ACC112 (cell line): ENCODE measurements around the gene NHEJ1.

ENCODE experiments used
- H2AFZ ChIP-seq: fragments of 200-600 bp; sonication (generic); one replicate; pipeline ENCODE4 v1.6.0; 2017; ENCODE audit warnings: antibody characterized with exemption, low read length; ENCODE audit not compliant: unreplicated experiment
- H3K27ac ChIP-seq: fragments of 200-600 bp; sonication (generic); 2 replicates; pipeline ENCODE4 v1.5.1; 2014; ENCODE audit warnings: low read depth, mild to moderate bottlenecking, antibody characterized with exemption, low read length, moderate library complexity
- H3K27me3 ChIP-seq: fragments of 200-600 bp; sonication (generic); 2 replicates; pipeline ENCODE4 v1.6.1; 2014; ENCODE audit warnings: mild to moderate bottlenecking, antibody characterized with exemption, low read length, moderate library complexity, mixed read lengths; ENCODE audit not compliant: insufficient read depth
- H3K36me3 ChIP-seq: fragments of 200-600 bp; sonication (generic); 2 replicates; pipeline ENCODE4 v1.6.1; 2016; ENCODE audit warnings: mild to moderate bottlenecking, antibody characterized with exemption, low read length, moderate library complexity, mixed read lengths; ENCODE audit not compliant: insufficient read depth
- H3K4me1 ChIP-seq: fragments of 200-600 bp; sonication (generic); one replicate; pipeline ENCODE4 v1.6.1; 2016; ENCODE audit warnings: low read length, mixed read lengths; ENCODE audit not compliant: insufficient read depth, unreplicated experiment, control insufficient read depth
- H3K4me3 ChIP-seq: fragments of 200-600 bp; sonication (generic); 2 replicates; pipeline ENCODE4 v1.5.1; 2014; ENCODE audit warnings: mild to moderate bottlenecking, low read depth, low read length
- H3K79me2 ChIP-seq: fragments of 200-600 bp; sonication (generic); one replicate; pipeline ENCODE4 v1.6.0; 2016; ENCODE audit warnings: low read length; ENCODE audit not compliant: control insufficient read depth, unreplicated experiment, insufficient read depth

Gene NHEJ1

DNA sequence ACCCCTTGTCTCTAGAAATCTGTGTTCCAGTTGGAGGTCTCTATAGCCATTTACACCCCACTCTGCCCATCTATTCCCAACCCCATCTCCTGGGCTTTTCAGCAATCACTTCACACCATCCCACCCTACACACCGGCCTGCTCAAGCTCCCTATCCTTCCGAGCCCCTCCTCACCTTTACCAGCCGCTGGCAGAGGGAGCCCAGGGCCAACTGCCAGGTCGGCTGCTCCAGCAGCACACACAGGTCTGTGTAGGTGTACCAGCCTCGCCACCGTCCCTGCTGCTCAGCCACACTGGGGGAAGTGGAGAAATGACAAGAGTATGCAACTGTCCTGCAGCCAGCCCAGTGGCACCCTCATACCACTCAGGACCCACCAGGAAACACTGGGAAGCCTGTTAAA, 12.6 kb upstream of the NHEJ1 start:
- H3K36me3 ChIP-seq = no peaks in the 10 kb centered on the region
- no peak overlapping the region for H3K27ac ChIP-seq
- H3K4me3 ChIP-seq = no peak overlapping the region
- H3K79me2 ChIP-seq = peaks cover 12% of the 10 kb centered on the region
- H2AFZ ChIP-seq = no peak overlapping the region
- no peaks in the 10 kb centered on the region for H3K27me3 ChIP-seq
- H3K4me1 ChIP-seq = peaks cover 11% of the 10 kb centered on the region

DNA sequence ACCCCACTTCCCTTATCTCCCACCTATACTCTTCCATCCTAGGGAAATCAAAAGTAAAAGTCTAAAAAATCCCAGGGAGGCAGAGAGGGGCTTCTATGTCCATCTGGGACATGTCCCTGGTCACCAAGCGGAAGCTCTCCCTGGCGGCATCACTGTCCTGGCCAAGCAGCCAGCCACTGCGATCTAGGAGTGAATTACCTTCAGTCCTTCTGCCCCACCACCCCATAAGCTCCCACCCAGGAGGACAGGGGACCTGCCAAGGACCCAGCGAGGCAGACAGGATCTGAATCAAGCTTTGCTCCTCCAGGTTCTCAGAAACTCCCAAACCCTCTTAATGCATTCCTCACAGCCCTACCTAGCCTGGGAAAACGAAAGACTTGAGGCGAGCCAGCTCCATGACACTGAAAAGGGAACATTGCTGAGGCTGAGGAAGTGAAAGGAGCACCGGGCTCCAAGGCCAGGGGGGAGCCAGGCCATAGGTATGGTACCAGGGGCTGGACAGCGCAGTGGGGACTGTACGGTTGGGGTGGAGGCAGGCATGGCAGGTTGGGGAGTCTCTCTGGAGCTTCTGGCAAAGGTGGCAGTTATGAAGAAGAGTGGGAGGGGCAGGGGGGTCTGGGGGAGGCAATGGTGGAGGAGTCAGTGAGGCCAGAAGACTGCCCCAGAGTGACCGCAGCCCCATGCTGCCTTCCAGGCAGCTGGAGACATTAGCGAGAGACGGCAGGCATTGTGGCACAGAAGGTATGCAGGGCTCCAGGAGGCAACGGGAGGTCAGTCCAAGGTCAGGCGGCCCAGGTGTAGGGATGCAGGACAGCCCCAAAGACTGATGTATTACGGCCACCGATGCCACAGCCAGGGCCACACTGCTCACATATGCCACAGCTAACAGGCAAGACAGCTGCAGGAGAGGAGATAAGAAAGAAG, 11.9 kb upstream of the NHEJ1 start:
- H3K27ac ChIP-seq = no peak overlapping the region
- no peaks in the 10 kb centered on the region for H3K36me3 ChIP-seq
- H3K4me1 ChIP-seq = peaks cover 11% of the 10 kb centered on the region
- H3K4me3 ChIP-seq = no peak overlapping the region
- H3K79me2 ChIP-seq = peaks cover 12% of the 10 kb centered on the region
- no peak overlapping the region for H2AFZ ChIP-seq
- no peaks in the 10 kb centered on the region for H3K27me3 ChIP-seq

DNA sequence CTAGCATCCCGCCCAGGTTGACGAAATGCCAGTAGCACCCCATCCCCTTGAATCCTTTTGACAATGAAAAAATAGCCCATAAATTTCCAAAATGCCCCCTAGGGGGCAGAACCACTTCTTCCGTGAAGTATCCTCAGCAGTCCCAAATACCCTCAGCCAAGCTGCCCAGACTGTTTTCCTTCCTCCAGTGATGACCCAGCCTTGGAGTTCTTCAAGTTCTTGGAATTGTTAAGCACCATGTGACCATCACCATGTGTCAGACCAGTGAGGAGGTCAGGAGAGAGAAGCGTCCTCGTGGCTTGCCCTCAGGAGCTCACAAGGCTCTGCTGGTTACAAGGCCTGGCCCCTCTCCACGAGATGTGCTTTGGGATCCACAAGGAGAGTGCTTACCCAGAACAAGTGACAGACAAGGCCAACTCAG, 10.6 kb upstream of the NHEJ1 start:
- Histone ChIP-seq H3K36me3 (no peaks in the 10 kb centered on the region), H2AFZ (no peak overlapping the region), H3K27ac (no peak overlapping the region), H3K4me3 (no peak overlapping the region), H3K4me1 (peaks cover 11% of the 10 kb centered on the region), H3K27me3 (no peaks in the 10 kb centered on the region), H3K79me2 (peaks cover 12% of the 10 kb centered on the region)

DNA sequence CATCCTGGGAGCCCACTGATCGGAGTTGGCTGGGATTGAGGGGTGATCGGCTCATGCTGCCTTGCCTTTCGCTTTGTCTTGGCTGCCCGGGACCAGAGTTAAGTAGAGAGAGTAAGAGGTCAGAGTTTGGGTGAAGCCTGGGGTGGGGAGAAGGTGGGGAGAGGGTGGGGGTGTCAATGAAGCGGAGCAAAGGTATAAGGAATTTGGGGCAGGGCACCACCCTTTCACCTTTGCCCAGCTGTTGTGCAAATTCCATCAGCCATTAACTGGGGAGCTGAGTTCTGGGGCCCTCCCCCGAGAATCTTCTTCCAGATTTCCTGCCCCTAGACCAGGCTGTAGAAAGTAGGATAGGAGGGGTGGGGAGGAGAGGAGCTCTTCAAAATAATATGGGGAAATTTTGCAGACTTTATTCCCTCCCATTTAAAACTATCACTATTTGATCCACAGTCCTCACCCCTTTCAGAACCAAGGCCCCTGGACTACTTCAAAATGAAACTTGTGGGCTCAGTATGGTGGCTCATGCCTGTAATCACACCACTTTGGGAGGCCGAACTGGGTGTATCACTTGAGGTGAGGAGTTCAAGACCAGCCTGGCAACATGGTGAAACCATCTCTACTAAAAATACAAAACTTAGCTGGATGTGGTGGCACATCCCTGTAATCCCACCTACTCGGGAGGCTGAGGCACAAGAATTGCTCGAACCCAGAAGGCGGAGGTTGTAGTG, 9.5 kb upstream of the NHEJ1 start, which contains the start of gene SLC23A3:
Gene SLC23A3, minus strand, starts transcription at position 100 of the 725 bp plus-strand sequence. Its CDS starts 45 bp downstream, at position 55.
- H3K4me3 ChIP-seq = no peak within 1 kb of the TSS
- peaks cover 4% of the 10 kb centered on the region for H3K79me2 ChIP-seq
- H3K4me1 ChIP-seq = peaks cover 3% of the 10 kb centered on the region
- H3K36me3 ChIP-seq = no peaks in the 10 kb centered on the region
- H3K27me3 ChIP-seq = no peaks in the 10 kb centered on the region
- H3K27ac ChIP-seq = no peak within 1 kb of the TSS
- no peak within 1 kb of the TSS for H2AFZ ChIP-seq

DNA sequence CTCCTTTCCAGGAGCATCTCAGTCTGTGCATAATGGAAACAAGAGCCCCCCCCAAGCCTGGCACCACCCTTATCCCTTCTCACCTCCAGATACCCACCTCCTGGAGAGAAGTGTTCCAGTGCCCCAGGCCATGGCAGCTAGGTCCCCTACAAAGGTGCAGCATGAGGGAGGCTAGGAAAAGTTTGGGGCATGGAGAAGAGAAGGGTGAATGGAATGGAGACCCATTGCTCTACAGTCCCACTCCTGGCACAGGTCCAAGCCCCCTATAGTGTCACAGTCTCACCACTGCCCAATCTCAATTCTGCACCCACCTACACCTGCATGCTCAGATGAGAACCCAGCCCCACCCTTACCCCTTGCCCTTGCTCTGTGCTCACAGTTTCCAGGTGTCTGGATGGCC, 8.3 kb upstream of the NHEJ1 start:
- no peak overlapping the region for H3K27ac ChIP-seq
- no peak overlapping the region for H3K4me3 ChIP-seq
- H3K36me3 ChIP-seq = no peaks in the 10 kb centered on the region
- no peaks in the 10 kb centered on the region for H3K4me1 ChIP-seq
- H3K79me2 ChIP-seq = no peaks in the 10 kb centered on the region
- no peaks in the 10 kb centered on the region for H3K27me3 ChIP-seq
- H2AFZ ChIP-seq = no peak overlapping the region

DNA sequence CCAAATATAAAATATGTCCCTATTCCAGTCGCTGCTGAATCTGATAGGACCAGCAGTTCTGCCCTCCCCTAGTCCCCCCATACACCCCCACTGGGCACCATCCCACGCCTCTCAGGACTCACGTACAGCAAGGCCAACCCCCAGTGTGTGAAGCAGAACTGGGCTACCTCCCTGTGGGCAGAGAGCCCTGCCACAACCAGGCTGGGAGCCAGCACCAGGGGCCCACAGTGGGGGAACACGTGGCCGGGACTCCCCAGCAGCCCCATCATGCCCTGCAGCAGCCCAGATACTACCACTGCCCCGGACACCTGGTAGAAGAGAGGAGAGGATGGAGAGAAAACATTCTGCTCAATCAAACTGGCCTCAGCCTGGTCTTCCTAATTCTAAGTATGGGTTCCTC, 7.9 kb upstream of the NHEJ1 start:
- Histone ChIP-seq H3K27ac (no peak overlapping the region), H3K36me3 (no peaks in the 10 kb centered on the region), H3K79me2 (no peaks in the 10 kb centered on the region), H3K27me3 (no peaks in the 10 kb centered on the region), H3K4me3 (no peak overlapping the region), H2AFZ (no peak overlapping the region), H3K4me1 (no peaks in the 10 kb centered on the region)

DNA sequence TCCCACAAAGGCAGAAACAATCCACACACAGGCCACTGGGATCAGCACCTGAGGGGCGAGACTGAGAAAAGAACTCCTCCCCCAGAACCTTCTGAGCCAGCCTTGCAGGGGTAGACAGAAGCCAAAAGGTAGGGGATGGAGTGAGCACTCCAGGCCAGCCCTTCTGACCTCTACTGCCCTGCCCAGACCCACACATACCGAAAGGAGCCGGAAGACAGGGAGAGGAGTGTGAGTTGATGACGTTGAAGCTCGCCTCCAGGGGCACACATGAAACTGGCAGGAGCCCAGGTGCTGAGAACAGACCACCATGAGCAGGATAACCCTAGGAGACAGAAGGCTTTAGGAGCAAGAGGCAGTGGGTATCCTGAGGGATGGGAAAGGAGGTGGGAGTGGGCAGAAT, 7.4 kb upstream of the NHEJ1 start:
- Histone ChIP-seq H3K27ac (no peak overlapping the region), H3K36me3 (no peaks in the 10 kb centered on the region), H3K79me2 (no peaks in the 10 kb centered on the region), H3K27me3 (no peaks in the 10 kb centered on the region), H2AFZ (no peak overlapping the region), H3K4me1 (no peaks in the 10 kb centered on the region), H3K4me3 (no peak overlapping the region)

DNA sequence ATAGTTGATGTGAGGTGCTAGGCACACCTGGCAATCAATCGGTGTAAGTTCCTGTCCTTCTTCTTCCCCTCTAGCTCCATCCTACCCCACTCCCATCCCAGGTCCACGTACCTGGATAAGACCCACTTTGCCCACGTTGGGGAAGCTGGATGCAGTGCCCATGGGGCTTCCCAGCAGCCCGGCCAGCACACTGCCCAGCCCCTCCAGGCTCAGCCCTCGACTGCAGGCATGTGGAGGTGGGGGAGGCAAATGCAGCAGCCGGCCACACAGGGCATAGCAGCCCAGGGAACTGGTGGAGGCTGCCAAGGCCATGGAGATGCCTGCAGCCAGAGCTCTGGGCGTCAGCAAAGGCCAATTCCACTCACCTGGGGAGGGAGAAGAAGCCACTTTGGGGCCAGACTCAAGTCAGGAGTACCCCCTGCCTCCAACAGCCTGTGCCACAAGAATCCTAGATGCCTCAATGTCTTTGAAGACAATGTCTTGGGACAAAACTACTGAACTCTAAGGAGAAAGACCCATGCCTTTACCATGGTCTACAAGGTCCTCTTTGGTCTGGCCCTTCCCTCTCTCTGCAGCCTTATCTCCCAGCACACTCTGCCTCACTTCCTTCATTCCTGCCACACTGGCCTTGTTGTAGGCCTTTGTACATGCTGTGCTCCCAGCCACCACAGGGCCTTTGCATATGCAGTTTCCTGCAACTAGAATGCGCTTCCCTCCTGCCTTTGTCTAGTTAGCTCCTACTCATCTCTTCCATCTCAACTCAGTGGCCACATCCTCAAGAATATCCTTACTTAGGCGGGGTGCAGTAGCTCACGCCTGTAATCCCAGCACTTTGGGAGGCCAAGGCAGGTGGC, 4.7 kb upstream of the NHEJ1 start:
- Histone ChIP-seq H2AFZ (no peak overlapping the region), H3K36me3 (no peaks in the 10 kb centered on the region), H3K4me1 (peaks cover 6% of the 10 kb centered on the region), H3K4me3 (no peak overlapping the region), H3K27ac (no peak overlapping the region), H3K79me2 (no peaks in the 10 kb centered on the region), H3K27me3 (no peaks in the 10 kb centered on the region)

DNA sequence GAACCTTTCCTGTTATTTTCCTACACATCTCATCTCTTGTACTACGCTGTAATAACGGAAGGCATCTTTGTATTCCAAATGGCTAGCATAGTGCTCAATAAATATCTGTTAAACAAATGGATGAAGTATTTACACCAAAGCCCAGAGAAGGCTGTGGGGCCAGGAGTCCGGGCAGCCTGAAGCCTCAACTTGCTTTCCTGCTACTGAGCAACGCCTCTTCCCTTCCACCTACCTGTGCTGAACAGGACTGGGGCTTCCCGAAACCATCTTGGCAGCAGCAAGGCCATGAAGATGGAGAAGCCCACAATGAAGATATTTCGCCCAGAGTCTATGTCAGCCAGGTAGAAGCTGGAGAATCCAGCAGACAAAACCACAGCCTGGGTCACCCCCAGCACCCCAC, 2.5 kb upstream of the NHEJ1 start:
- Histone ChIP-seq H2AFZ (no peak overlapping the region), H3K4me1 (peaks cover 13% of the 10 kb centered on the region), H3K27ac (no peak overlapping the region), H3K4me3 (no peak overlapping the region), H3K79me2 (no peaks in the 10 kb centered on the region), H3K27me3 (no peaks in the 10 kb centered on the region), H3K36me3 (no peaks in the 10 kb centered on the region)

DNA sequence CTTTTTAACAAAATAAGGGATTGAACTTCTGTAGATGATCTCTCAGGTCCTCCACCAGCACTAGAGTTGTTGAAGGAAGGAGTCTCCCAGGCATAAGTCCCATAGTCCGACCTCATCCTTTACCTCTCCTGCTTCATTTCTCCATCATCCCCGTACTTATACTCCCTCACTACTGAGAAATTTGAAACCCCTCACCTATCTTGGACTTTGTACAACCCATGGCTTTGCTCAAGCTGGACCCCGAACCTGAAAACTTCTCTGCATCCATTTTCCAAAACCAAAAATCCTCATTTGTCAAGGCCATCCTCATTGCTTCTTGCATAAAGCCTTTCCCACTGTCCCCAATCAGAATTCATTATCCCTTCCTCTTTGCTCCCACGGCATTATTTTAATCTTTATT, 482 bp upstream of the NHEJ1 start:
- Histone ChIP-seq H2AFZ (no peak overlapping the region), H3K27ac (no peak overlapping the region), H3K4me3 (peak overlapping the region; percentile 84)

More for the DNA sequence above, 482 bp upstream of the NHEJ1 start:
- H3K36me3 ChIP-seq = no peaks in the 10 kb centered on the region
- H3K4me1 ChIP-seq = peaks cover 13% of the 10 kb centered on the region
- no peaks in the 10 kb centered on the region for H3K79me2 ChIP-seq
- H3K27me3 ChIP-seq = no peaks in the 10 kb centered on the region
